SIG-M5 treated with dmso at 0.1 percent for 504 hours (cell line): ENCODE measurements around the gene YAP1.
A peak's percentile ranks its signal among the peaks of the same experiment; 100 is the strongest.
"Not testable (repeated sequence)": the region's sequence is repeated elsewhere in the genome, so short reads cannot be mapped to it uniquely, and the experiment has no call there.

ENCODE experiments used
- DNase-seq: peaks from one replicate; lab custom pipeline; 2025; ENCODE audit not compliant: unreplicated experiment; lab: John Stamatoyannopoulos, UW

YAP1 gene

DNA sequence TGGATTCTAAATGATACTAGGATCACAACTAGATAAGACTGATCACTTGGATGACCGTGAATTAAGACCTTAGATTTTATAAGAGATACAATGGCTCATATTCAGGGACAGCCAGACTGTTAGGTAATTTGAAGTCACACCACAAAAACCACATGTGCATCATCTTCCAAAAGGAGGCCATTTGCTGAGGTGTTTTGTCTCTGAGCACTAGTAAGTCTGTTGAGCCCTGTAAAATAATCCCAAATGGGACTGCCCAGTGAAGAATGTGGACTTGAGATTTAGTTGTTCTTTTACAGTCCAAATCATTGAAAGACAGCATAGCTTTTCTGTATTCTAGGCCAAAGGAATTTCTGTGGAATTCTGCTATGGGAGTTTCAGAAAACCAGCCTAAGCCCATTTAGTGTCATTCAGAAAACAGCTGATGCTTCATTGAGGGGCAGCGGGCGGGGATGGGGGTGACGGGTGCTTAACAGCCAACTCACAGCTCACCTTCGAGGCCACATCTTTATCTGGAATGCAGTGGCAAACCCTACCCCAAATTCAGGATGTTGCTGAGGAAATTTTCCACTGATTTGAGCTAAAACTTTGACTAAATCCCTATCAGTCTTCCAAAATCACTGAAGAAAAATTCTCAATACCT is 127.0 kb downstream of the YAP1 start:
- no peak for DNase-seq

- DNase-seq, result no peak
Observed at GRCh38 chr11:102238391-102238821, 128.2 kb downstream of the YAP1 start.

DNA sequence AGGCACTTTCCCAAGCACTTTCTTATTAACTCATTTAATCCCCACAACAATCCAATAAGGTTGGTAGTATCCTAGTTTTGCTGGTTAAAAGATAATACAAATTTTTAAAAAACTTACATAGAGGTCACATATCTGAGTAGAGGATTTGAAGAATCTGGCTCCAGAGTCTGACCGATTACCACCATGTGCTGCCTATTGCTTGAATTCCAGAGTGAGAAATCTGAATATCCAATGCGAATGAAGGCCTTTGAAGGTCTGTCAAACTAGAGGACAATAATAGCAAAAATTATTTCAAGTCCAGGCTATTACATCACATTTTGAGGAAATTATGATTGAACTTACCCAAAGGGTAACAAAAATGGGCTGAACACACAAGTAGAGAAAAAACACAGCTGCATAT is 129.2 kb downstream of the YAP1 start:
- no peak for DNase-seq

DNA sequence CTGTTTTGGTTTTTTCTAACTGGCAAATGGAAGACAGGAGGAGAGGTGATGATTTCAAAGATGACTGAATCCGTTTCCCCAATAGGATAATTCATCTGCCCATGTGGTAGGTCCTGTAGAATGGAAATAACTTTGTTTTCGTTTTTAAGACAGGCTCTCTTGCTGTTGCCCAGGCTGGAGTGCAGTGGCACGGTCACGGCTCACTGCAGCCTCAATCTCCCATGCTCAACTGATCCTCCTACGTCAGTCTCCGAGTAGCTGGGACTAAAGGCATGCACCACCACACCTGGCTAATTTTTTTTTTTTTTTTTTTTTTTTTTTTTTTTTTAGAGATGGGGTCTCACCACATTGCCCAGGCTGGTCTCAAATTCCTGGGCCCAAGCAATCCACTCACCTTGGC is 129.7 kb downstream of the YAP1 start:
- DNase-seq, result no peak

DNA sequence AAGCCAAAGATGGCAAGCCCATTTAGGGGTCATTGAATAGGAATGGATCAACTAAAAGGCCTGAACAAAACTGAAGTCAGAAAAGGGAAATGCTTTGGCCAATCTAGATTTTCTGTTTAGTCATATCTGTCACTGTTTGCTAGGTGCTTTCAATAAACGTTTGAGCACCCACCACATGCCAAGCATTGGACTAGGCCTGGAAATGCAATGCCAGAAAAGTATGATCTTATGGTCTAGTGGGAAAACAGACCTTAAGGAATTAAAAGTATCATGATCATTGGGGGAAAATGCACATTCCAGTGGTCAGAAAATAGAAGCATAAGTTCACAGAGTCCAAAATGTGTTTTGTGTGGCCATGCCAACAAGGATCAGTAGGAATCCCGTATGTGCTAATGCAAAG is 130.3 kb downstream of the YAP1 start:
- no peak for DNase-seq

DNA sequence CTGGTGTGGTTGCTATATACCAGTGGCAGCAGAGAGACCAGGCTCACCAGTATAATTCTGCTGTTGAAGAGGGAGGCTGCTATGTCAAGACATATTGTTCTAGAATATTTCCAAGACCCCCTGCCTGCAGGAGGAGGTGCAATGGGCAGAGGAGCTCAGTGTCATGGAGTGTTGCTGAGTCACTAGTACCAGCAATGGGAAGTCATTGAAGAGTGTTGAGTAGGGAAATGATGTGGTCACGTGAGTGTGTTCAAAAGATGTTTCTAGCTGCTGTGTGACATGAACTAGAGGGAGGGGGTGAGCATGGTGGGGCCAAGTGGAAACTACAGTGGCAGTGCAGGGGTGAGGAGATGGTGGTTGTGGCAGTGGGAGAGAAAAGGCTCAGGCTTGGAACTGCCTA is 130.8 kb downstream of the YAP1 start:
- no peak for DNase-seq

GRCh38 chr11:102243399-102243884 is 133.2 kb downstream of the YAP1 start:
- no peak for DNase-seq

DNA sequence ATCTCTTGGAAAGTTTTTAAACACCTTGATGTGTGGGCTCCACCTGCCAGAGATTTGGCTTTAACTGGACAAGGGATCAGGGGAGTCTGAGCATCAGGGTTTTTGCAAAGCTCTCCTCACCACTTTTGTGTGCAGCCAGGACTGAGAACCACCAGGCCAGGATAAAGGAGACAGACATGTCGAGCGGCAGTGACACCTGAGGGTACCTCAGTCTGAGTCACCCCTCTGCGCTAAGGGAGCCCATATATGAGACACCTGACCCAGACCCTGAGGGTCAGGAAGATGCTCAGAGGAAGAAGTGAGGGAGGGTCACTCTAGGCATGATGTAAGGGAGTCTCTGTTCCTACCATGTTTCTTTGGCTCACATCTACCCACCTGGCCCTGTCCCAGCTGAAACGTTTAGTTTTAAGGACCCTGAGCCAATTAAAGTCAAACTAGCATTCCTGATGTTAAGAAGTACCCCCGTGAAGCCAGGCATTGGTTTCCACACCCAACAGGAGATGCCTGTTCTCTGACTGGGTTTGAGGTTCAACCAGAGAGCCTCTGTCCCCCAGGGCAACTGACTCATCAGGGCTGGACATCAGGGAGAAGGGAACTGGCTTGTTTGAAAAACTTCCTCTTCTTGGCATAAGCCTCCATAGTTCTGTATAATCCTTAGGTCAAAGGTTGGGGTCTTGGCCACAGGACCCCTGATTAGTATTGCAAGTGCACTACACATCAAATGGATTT is 134.6 kb downstream of the YAP1 start:
- no peak for DNase-seq

DNA sequence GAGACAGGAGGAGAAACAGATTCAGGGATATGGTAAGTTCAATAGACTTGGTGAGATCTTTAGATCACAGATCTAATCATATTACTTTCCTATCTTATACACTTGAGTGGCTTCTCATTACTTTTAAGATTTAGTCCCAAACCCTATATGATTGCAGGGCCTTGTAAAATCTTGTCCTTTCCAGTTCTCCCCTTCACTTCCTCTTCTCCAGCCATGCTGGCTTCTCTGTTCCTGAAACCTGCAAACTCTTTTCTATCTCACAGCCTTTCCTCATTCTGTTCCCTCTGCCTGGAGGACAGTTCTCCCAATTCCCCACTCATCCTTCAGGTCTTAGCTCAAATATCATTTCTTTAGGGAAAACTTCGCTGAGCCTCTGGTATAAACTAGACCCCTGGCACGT is 141.2 kb downstream of the YAP1 start:
- DNase-seq, result no peak

DNA sequence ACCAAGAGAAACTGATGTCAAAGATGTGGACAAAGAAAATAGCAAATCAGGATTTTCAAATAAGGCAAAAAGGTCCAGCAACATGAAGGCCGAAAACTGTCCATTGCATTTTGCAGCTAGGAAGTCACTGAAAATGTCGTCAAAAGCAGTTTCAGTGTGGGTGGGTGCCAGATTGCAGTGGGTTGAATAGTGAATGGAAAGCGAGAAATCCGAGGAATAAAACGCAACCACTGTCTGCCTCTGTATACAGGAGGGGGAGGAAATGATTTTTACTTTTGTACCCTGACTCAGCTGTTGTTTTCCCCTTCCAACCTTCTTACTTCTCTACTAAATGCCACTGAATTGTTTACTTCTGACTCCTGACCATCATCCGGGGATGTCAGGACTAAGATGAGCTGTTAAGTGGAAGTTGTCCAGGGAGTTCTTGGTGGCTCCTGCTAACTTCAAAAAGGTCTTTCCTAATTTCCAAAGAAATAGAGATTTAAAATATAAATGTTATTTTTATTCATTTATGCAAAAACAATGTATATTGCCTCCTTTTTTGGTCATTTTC is 142.2 kb downstream of the YAP1 start:
- DNase-seq, result no peak

- DNase-seq, result no peak
Observed at GRCh38 chr11:102253020-102253715, 142.9 kb downstream of the YAP1 start.

DNA sequence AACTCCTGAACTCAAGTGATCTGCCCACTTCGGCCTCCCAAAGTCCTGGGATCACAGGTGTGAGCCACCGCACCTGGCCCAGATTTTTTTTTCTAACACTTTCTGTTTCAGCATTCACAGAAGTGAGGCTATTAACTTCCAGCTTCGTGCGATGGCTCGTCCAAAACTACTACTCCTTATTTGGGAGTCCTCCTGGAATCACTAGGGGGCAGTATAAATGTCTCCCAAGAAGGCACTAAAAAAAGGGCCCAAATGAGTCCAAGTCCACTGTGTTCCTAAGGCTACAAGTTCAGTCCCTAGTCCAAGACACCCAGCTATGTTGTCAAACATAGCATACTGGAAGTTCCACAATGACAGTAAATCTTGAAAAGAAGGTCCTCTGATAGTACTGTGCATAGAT is 143.8 kb downstream of the YAP1 start:
- DNase-seq, result peak; percentile 6

GRCh38 chr11:102256251-102256650 is 146.0 kb downstream of the YAP1 start:
- DNase-seq, result no peak

GRCh38 chr11:102260241-102260640 is 150.0 kb downstream of the YAP1 start:
- DNase-seq, result no peak

- DNase-seq, result no peak
Observed at GRCh38 chr11:102263379-102264003, 153.2 kb downstream of the YAP1 start.

DNA sequence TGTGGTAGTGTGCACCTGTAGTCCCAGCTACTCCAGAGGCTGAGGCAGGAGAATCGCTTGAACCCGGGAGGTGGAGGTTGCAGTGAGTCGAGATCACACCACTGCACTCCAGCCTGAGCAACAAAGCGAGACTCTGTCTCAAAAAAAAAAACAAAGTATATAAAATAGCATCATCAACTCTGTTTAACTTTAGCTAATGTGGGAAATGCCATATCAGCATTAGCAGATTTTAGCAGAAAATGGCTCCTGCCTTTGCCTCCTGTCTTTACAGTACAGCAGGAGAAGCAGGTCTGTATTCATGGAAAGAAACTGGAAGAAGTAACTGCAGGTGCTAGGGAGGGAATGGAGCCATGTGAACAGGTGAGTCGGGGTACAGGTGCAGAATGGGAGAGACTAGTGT is 154.5 kb downstream of the YAP1 start:
- DNase-seq, result not testable (repeated sequence)

DNA sequence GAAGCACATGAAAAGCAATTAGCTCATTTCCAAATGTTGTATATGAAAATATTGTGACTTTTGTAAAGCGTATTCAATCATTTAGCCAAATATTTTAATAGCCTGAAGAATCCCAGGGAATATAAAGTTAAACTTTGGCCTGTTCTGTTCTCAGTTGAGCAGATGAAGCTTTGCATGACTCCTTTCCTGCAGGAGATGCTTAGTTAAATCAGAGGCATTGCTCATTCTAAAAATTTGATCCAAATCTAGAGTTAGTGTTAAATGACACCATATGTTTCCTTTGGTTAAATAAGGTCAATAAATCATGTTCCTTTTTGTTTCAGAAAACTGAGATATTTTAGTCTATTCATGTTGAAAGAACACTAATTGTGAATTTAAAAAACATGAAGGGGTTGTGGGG is 155.9 kb downstream of the YAP1 start:
- DNase-seq, result no peak

- no peak for DNase-seq
Observed at GRCh38 chr11:102267609-102268008, 157.4 kb downstream of the YAP1 start.

DNA sequence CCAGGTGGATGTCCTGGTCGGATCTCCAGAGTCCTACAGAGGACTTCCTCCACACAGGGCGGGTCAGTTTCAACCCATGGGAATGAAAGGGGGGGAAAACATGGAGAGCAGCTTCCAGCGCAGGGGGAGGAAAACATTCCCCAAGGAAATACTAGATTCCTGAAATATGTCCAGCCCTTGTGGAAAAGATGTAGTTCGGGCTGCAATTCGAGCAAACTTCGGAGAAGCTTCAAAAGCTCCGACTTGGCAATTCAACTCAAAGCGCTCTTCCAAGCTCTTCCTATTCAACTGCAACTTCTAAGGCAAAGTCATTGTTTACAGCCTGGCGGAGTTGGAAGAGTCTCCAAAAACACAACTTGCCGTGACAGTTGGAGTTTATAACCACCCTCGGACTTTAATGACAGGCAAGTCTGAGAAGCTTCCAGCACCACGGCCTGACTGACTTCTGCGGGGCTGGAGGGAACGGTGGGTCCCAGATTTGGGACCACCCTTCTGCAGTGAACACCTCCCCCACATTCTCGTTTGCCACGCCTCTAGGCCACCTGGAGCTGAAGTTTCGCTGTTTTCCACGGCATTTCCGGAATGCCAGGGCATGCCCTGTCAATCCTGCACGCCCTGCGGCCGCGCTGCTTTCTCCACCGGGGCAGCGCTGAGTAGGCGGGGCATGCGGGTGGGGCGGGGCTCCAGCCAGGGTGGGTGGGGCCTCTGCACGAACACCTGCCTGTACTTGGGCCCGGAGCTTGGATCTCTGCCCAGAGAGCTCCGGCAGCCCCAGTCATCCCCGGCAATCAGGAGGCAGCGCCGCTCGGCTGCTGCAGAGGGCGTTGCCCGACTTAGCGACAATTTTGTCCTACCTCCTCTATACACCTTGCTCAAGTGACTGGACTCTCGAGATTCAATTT is 158.1 kb downstream of the YAP1 start:
- peak; percentile 42 for DNase-seq

DNA sequence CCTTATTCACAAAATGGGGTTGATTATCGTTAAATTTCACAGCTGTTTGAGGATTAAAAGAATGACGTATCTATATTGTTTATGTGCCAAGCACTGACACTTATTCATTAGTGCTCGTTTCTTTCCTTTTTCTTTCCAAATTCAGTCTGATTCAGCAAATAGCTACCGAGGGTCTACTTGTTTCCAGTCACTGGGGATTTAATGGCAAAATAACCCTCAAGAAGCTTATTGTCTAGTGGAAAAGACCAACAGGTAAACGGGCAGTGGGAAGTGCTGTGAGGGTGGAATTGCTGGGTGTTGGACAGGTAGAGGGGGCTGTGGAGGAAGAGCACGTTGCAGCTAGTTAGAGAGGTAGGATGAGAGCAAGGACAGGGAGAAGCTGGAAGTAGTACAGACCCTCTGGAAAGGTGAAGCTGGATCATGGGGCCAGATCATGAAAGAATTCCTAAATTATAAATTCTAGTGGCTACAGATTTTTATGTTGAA is 158.8 kb downstream of the YAP1 start:
- DNase-seq, result no peak
